Measurements from ENCODE around the gene EHBP1L1. TPM values are rescaled to one million over a fixed set of nuclear protein-coding genes. Genes with fewer than 3 reads are reported as not detected.
A peak's percentile ranks its signal among the peaks of the same experiment; 100 is the strongest.

EHBP1L1 gene
- total RNA-seq, 1 experiment from 2014 or later: 15.3 TPM

- no peak for DNase-seq (ENCODE audit: extremely low read depth, low read depth)
These were observed 496 bp downstream of the EHBP1L1 start for GRCh38 chr11:65576232-65576866.

- DNase-seq (ENCODE audit: extremely low read depth, low read depth): peak; percentile 33
These were observed 1.3 kb downstream of the EHBP1L1 start for GRCh38 chr11:65576867-65577755.

DNA sequence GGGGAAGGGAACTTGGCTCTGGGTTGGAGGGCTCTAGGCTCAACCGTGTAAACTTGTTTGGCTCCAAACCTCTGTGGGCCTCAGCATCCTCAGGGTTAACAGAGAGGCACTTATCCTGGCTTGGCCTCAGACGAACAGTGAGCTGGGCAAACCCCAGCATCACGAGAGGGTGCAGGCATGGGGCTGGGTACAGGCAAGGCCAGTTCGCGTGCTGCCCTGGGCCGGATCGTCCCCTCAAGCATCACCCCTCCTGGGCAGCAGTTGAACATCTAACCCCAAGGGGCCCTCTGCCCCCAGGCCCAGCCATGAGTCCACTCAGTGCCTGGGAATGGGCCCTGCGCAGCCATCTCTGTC lies 1.9 kb downstream of the EHBP1L1 start:
- DNase-seq (ENCODE audit: extremely low read depth, low read depth): no peak

DNA sequence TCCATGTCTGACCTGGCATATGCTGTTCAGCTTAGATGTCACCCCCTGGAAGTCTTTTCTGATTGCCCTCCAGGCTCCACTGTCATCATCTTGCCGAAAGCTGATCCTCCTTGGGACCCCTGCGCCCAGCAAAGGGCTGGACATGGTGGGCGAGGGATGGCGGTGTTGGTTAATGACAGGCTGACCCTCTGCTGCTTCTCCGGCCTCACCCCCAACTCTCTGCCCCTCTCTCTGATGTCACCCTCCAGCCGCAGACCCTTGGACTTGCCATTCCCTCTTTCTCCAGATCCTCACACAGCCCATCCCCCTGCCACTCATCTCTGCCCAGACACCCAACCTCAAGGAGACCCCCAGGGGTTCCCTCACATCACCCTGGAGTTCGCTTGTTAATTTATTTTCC lies 2.3 kb downstream of the EHBP1L1 start:
- DNase-seq (ENCODE audit: extremely low read depth, low read depth): no peak

DNA sequence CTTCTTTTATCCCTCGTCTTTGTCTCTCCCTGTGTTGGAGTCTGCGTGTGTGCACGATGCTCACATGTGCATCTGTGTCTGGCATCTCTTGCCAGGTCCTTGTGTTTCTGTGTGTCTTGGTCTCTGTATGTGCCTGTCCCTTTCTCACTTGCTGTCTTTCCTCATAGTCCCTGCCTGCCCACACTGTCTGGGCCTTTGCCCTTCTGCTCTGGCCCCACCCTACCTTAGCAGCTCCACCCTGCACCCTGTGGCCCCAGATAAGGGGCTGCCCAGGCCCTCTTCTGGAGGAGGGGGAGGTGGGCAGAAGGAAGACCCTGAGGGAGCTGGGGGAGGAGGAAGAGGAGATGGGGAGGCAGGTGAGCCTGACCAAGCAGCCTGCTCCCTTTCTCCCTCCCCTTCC lies 2.8 kb downstream of the EHBP1L1 start:
- DNase-seq (ENCODE audit: extremely low read depth, low read depth): no peak

- no peak for DNase-seq (ENCODE audit: extremely low read depth, low read depth)
These were observed 3.4 kb downstream of the EHBP1L1 start for GRCh38 chr11:65579291-65579690.

- DNase-seq (ENCODE audit: extremely low read depth, low read depth): no peak
These were observed 4.3 kb downstream of the EHBP1L1 start for GRCh38 chr11:65580031-65580692.

- no peak for DNase-seq (ENCODE audit: extremely low read depth, low read depth)
These were observed 4.9 kb downstream of the EHBP1L1 start for GRCh38 chr11:65580756-65581155.

DNA sequence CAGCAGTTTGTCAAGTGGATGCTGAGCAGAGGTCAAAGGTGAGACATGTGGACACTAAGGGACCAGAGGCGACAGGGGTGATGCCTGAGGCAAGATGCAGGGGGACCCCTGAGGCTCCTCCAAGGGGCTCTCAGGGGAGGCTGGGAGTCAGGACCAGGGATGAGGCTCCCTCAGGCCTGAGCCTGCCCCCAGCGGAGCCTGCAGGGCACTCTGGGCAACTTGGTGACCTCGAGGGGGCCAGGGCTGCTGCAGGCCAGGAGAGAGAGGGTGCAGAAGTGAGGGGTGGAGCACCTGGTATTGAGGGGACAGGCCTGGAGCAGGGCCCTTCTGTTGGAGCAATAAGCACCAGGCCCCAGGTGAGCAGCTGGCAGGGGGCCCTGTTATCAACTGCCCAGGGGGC lies 6.1 kb downstream of the EHBP1L1 start:
- no peak for DNase-seq (ENCODE audit: extremely low read depth, low read depth)

- no peak for DNase-seq (ENCODE audit: extremely low read depth, low read depth)
These were observed 7.7 kb downstream of the EHBP1L1 start for GRCh38 chr11:65583589-65583988.

- no peak for DNase-seq (ENCODE audit: extremely low read depth, low read depth)
These were observed 8.3 kb downstream of the EHBP1L1 start for GRCh38 chr11:65584106-65584505.

DNA sequence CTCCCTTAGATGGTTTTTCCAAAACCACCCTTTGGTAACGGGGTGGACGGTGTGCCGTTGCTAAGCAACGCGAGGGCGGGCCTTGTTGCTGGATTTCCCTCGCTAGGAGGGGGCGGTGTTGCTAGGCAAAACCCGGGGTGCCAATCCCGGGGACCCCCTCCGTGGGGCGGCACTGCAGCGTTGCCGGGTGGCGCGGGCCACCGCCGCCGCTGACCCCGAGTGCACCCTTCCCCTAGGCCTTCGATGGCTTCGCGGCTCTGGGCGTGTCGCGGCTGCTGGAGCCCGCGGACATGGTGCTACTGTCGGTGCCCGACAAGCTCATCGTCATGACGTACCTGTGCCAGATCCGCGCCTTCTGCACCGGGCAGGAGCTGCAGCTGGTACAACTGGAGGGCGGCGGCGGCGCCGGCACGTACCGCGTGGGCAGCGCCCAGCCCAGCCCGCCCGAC lies 8.9 kb downstream of the EHBP1L1 start:
- DNase-seq (ENCODE audit: extremely low read depth, low read depth): no peak

GRCh38 chr11:65585396-65586246 lies 9.8 kb downstream of the EHBP1L1 start:
- no peak for DNase-seq (ENCODE audit: extremely low read depth, low read depth)

DNA sequence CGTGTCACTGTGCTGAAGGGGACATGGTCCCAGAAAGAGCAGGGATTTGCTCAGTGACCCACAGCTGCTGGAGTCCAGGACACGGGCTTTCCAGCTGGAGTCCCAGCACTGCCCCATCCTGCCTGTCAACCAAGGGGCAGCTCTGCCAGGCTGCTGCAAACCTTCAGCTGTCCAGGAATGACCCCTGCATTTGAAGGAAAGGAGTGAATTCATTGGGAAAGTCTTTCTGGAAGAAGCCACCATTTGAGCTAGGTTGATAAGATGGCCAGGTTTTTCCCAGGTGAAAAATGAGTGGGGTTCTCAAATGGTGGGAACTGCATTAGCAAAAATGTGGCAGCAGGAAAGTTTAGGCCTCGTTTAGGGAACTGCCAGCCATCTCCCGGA lies 10.4 kb downstream of the EHBP1L1 start:
- no peak for DNase-seq (ENCODE audit: extremely low read depth, low read depth)

- DNase-seq (ENCODE audit: extremely low read depth, low read depth): no peak
These were observed 10.8 kb downstream of the EHBP1L1 start for GRCh38 chr11:65586676-65587075.

DNA sequence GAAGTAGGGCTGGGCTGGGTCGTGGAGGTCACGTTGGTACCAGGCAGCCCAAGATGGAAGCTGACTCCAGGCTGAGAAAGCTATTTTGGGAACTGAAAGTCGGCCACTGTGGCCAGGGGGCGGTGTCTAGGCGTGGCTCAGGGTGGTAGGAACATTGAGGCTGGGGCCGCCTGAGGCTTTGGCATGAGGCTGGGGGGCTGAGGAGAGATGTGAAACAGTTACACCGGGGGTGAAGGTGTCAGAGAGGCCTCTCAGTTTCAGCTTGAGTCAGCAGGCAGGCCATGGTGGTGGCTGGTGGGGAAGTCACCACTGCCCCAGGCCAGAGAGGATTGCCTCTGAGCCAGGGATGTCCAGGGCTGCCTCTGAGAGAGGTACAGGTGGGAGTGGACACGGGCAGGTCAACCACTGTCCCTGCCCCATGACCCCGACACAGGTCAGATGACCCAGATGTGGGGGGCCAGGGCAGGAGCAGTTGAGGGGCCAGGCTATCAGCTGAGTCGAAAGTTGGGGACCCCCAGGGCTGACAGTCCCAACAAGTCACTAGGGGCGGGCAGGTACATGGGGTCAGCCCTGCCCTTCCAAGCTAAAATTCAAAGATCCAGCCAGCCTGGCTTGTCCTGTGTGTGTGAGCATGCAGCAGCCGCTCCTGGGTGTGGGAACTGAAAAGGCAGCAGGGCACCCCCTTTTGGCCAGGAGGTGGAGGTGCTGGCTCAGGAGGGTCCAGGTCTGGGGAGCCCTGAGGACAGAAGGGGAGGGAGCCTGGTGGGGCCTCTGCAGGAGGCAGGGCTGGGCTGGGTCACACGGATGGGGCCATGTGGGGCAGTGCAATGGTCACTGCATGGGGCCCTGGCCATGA lies 12.6 kb downstream of the EHBP1L1 start:
- DNase-seq (ENCODE audit: extremely low read depth, low read depth): peak; percentile 47

DNA sequence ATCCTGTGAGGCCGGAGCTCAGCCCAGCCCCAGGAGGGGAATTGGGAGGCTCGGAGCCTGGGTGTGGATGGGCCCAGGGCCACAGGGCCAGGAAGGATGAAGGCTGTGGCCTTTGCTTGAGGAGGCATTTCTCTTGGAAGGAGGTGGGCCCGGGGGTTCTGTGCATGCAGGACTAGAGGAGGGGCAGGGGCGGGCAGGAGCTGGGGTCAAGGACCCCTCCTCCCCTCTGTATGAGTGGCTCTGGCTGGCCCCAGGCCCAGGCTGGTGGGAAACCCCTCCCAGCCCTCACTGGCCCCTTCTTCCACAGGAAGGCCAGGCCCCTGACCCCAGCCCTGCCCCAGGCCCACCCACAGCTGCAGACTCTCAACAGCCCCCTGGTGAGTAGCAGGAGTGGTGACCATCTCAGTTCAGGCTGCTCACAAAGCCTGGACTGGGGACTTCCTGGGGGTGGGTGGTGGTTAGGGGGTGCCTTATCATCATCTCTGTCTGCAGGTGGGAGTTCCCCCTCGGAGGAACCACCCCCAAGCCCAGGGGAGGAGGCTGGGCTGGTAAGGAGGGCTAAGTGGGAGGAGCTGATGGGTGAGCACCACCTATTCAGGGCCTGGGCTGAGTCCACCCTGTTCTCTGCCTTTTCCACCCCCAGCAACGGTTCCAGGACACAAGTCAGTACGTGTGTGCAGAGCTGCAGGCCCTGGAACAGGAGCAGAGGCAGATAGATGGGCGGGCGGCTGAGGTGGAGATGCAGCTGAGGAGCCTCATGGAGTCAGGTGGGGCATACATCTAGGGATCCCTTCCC lies 13.8 kb downstream of the EHBP1L1 start:
- DNase-seq (ENCODE audit: extremely low read depth, low read depth): no peak

DNA sequence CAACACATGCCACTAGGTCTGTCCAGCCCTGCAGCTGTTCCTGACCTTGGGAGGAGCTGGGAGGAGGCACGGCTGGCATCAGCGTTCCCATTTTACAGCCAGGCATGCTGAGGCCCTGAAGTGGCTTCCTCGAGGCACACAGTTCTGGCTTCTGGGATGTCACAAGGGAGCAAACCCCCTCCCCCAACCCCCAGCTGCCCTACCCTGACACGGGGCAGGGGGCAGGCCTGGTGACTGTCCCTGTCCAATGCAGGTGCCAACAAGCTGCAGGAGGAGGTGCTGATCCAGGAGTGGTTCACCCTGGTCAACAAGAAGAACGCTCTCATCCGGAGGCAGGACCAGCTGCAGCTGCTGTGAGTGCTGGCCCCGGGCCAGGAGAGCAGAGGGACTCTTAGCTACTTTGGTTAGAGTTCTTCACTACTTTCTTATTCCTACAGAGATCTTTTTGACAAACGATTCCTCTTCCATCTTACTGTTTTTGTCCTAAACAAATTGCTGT lies 14.4 kb downstream of the EHBP1L1 start:
- no peak for DNase-seq (ENCODE audit: extremely low read depth, low read depth)
